HepG2 (cell line): ENCODE measurements around the gene CAPN13.

Experiments
- GTF3A ChIP-seq: sonication (generic); formaldehyde crosslinking; conservative IDR thresholded peaks from 2 replicates; pipeline ENCODE4 v1.4.0; 2020; ENCODE audit warnings: mild to moderate bottlenecking, missing genetic modification reagents
- ZC3H4 ChIP-seq: sonication (generic); formaldehyde crosslinking; IDR thresholded peaks from 2 replicates; pipeline ENCODE4 v1.4.0; 2020; ENCODE audit warnings: missing genetic modification reagents, borderline replicate concordance

DNA sequence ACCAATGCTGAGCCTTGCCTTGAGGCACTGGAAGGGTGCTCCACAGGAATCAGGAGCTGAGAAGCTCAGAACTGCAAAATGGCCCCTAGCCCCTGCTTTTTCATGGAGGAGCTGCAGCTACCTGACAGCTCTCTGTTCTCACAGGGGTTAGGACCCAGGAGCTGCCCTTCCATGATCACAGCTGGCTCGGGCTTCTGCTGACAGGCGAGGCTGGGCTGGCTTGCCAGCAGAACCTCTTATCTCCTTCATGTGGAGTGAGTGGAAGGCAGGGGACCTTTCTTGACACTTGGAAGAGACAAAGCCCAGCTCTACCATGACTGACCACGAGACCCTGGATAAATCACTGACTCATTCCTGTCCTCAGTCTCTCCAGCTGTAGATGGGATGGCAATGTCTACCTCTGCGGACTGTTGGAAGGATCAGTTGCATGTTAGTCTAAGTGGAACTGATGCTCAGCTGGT lies 113.4 kb downstream of the CAPN13 start:
- TF ChIP-seq GTF3A = no peak
- no peak for TF ChIP-seq ZC3H4 (CRISPR knock-in tag)
